GM12878 (cell line): Measurements from ENCODE around the gene AFF1. TPM values are rescaled to one million over a fixed set of nuclear protein-coding genes. Genes with fewer than 3 reads are reported as not detected.

ENCODE experiments used
- ATAC-seq: fragments of 200-7000 bp; cut with Tn5 transposase; 3 replicates; pipeline ENCODE4 v1.9.1; 2020; ENCODE audit warnings: mild to moderate bottlenecking, moderate library complexity
- BruUV-seq: library from RNA; stranded (reverse); fragments of 400-500 nt; replicated peaks from 2 replicates; lab custom pipeline; 2021; lab: Mats Ljungman, UMichigan
- CTCF ChIA-PET: fragments of 300-600 bp; sonication (Branson Sonifier 250); formaldehyde crosslinking; extraction: SDS; loops from one replicate; lab custom pipeline; 2021; ENCODE audit warnings: inconsistent platforms; lab: Yijun Ruan, JAX
- POLR2A ChIA-PET: fragments of 350-600 bp; formaldehyde crosslinking; extraction: SDS; loops from one replicate; lab custom pipeline; 2021; ENCODE audit warnings: inconsistent platforms; lab: Charles Lee
- RAD21 ChIA-PET: fragments of 300-600 bp; sonication (Branson Sonifier 250); formaldehyde crosslinking; loops from one replicate; lab custom pipeline; 2023; ENCODE audit warnings: antibody characterized with exemption; ENCODE audit not compliant: unreplicated experiment; lab: Charles Lee
- SMC1A ChIA-PET: fragments of 300-600 bp; sonication (Branson Sonifier 250); formaldehyde crosslinking; loops from one replicate; lab custom pipeline; 2023; ENCODE audit not compliant: unreplicated experiment, uncharacterized antibody; lab: Charles Lee
- DNase-seq: peaks from one replicate; pipeline ENCODE4 v3.0.0-alpha.2; 2011; ENCODE audit warnings: low read depth, low spot score
- FAIRE-seq: peaks from 3 replicates; lab custom pipeline; 2011; peaks lifted over from hg19 to GRCh38; lab: Jason Lieb, UNC
- H2AFZ ChIP-seq: 2 replicates; pipeline ENCODE4 v1.6.0; 2011; ENCODE audit warnings: low read depth, low read length, control low read depth; ENCODE audit not compliant: control insufficient read depth
- H3K27ac ChIP-seq: 2 replicates; pipeline ENCODE4 v1.5.1; 2011; ENCODE audit warnings: control low read depth; ENCODE audit not compliant: control insufficient read depth, insufficient read depth
- H3K27me3 ChIP-seq, 2 experiments: replicated peaks in 1 of 2; 2 replicates each; pipeline versions ENCODE4 v1.6.0 to v1.6.1; 2011; ENCODE audit warnings: low read length in 1 of 2; ENCODE audit not compliant: control insufficient read depth in 2 of 2, insufficient read depth in 2 of 2
- H3K36me3 ChIP-seq, 2 experiments: 2 replicates each; pipeline ENCODE4 v1.5.1; 2011; ENCODE audit warnings: low read length in 1 of 2; ENCODE audit not compliant: control insufficient read depth in 2 of 2, insufficient read depth in 2 of 2
- H3K4me1 ChIP-seq: 2 replicates; pipeline ENCODE4 v1.6.1; 2011; ENCODE audit warnings: mild to moderate bottlenecking, low read length, moderate library complexity, mixed read lengths; ENCODE audit not compliant: control insufficient read depth, insufficient read depth
- H3K4me2 ChIP-seq: 2 replicates; pipeline ENCODE4 v1.6.0; 2011; ENCODE audit warnings: control low read depth; ENCODE audit not compliant: control insufficient read depth, insufficient read depth
- H3K4me3 ChIP-seq: fragments of 200-600 bp; sonication (generic); 2 replicates; pipeline ENCODE4 v1.5.1; 2016
- H3K79me2 ChIP-seq: 2 replicates; pipeline ENCODE4 v1.6.0; 2011; ENCODE audit warnings: low read length; ENCODE audit not compliant: control insufficient read depth, insufficient read depth
- H3K9ac ChIP-seq: 2 replicates; pipeline ENCODE4 v1.8.0; 2011; ENCODE audit warnings: low read length, control low read depth, mixed read lengths; ENCODE audit not compliant: control insufficient read depth, insufficient read depth
- H3K9me3 ChIP-seq: replicated peaks from 3 replicates; pipeline ENCODE4 v1.5.1; 2011; ENCODE audit warnings: mild to moderate bottlenecking, low read length; ENCODE audit not compliant: control insufficient read depth, insufficient read depth
- H4K20me1 ChIP-seq: 2 replicates; pipeline ENCODE4 v1.6.0; 2011; ENCODE audit not compliant: control insufficient read depth, insufficient read depth
- ETV6 ChIP-seq, 2 experiments: fragments of 450-650 bp in 1 of 2; IDR thresholded peaks in 1 of 2; conservative IDR thresholded peaks in 1 of 2; 2 replicates each; pipeline ENCODE4 v1.6.1; 2014; ENCODE audit warnings: antibody characterized with exemption in 1 of 2, borderline replicate concordance in 1 of 2, low read depth in 1 of 2, mild to moderate bottlenecking in 1 of 2, moderate library complexity in 1 of 2
- HDGF ChIP-seq: fragments of 450-650 bp; IDR thresholded peaks from 2 replicates; pipeline ENCODE4 v1.6.1; 2016; ENCODE audit warnings: antibody characterized with exemption
- IRF4 ChIP-seq: IDR thresholded peaks from 2 replicates; pipeline ENCODE4 v1.6.1; 2011; ENCODE audit warnings: low read depth, low read length
- JUND ChIP-seq: IDR thresholded peaks from 2 replicates; pipeline ENCODE4 v1.6.1; 2012; ENCODE audit warnings: low read depth, mild to moderate bottlenecking, low read length, improper control_type of control experiment, moderate library complexity
- PML ChIP-seq: IDR thresholded peaks from 2 replicates; pipeline ENCODE4 v1.6.1; 2012; ENCODE audit warnings: low read length, inconsistent platforms
- RFX5 ChIP-seq: IDR thresholded peaks from 2 replicates; pipeline ENCODE4 v1.6.1; 2011; ENCODE audit warnings: low read depth, low read length, improper control_type of control experiment
- SMAD1 ChIP-seq: fragments of 450-650 bp; IDR thresholded peaks from 2 replicates; pipeline ENCODE4 v1.6.1; 2018; ENCODE audit warnings: mild to moderate bottlenecking, low read depth; ENCODE audit not compliant: partially characterized antibody
- WRNIP1 ChIP-seq: IDR thresholded peaks from 2 replicates; pipeline ENCODE4 v1.6.1; 2011; ENCODE audit warnings: low read depth, low read length, improper control_type of control experiment, borderline replicate concordance
- WGBS: methylation state at CpG from one replicate; pipeline ENCODE4 v1.1.6; 2016; ENCODE audit warnings: low lambda C conversion rate; ENCODE audit not compliant: insufficient replicate concordance, insufficient coverage; ENCODE audit errors: missing lambda C conversion rate; 5-methylcytosine and 5-hydroxymethylcytosine counted together
- in situ Hi-C: fragments of 300-500 bp; cut with MboI; formaldehyde crosslinking; loops from 9 replicates; pipeline ENCODE4 v1.14.3; 2018; ENCODE audit warnings: mixed read lengths
- intact Hi-C: fragments of 100-400 bp; cut with micrococcal nuclease; formaldehyde crosslinking; loops from one replicate; pipeline ENCODE4 v1.14.2; 2022; ENCODE audit not compliant: unreplicated experiment
- polyA plus RNA-seq, 11 experiments: library from polyadenylated mRNA; depleted of rRNA in 4 of 11; unstranded in 6 of 11; stranded (reverse) in 5 of 11; fragments of >200 nt; fragmentation: Nextera tagmentation in 4 of 11; fragmentation: Illumina TruSeq in 1 of 11; extraction: Ambion mirVana in 4 of 11; extraction: Trizol in 1 of 11; gene quantifications; 1 replicate in 1 of 11; 2 replicates in 10 of 11; pipeline versions ENCODE4 v1.2.1 to v1.2.3, GENCODE V29; 2011 to 2016; ENCODE audit warnings: inconsistent platforms in 2 of 11, missing spikeins in 2 of 11, low read depth in 1 of 11
- total RNA-seq, 4 experiments: library from RNA; depleted of rRNA in 3 of 4; stranded (reverse); fragments of >200 nt in 3 of 4; fragmentation: Illumina TruSeq in 1 of 4; extraction: Trizol in 1 of 4; gene quantifications; 2 replicates each; pipeline versions ENCODE4 v1.2.1 to v1.2.3, GENCODE V29; 2013 to 2021
- TF ChIP-seq, protein P1 (sequence below): fragments of 450-650 bp; IDR thresholded peaks from 2 replicates; pipeline ENCODE4 v1.6.1; 2017; ENCODE audit warnings: antibody characterized with exemption, mild to moderate bottlenecking, moderate library complexity
- TF ChIP-seq, protein P2 (sequence below): IDR thresholded peaks from 2 replicates; pipeline ENCODE4 v1.6.1; 2012; ENCODE audit warnings: low read depth, low read length, improper control_type of control experiment
- TF ChIP-seq, protein P3 (sequence below): fragments of 450-650 bp; IDR thresholded peaks from 2 replicates; pipeline ENCODE4 v1.6.1; 2014; ENCODE audit warnings: mild to moderate bottlenecking

Gene AFF1
- total and polyA plus RNA-seq, 10 of the 15 experiments (the other 5 are each of a cell fraction or from before 2014, with no cell fraction given) = 3.5 to 56.1 (median 21.5) TPM

DNA sequence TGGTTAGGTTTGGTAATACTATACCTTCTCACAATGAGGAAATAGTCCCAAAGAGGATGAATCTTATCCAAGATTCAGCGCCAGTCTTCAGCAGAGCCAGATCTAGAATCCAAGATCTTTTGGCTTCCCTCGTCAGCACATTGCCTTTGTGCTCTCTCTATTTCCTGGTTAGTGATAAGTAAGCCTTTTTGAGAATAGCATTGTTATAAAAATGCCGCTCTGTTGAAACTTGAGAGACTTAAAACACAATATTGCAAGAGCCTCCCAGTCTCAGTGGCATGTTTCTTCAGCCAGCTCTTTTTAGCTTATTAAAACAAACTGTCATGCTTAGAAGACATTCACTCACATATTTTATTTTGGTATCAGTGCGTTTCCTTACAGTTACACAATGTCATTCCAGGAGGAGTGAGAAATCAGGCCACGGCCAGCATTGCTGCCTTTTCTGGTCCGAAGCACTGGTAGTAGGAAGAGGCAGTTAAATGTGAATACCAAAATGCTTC, 144.2 kb downstream of the AFF1 start (continued):
- TF ChIP-seq, protein P1, sequence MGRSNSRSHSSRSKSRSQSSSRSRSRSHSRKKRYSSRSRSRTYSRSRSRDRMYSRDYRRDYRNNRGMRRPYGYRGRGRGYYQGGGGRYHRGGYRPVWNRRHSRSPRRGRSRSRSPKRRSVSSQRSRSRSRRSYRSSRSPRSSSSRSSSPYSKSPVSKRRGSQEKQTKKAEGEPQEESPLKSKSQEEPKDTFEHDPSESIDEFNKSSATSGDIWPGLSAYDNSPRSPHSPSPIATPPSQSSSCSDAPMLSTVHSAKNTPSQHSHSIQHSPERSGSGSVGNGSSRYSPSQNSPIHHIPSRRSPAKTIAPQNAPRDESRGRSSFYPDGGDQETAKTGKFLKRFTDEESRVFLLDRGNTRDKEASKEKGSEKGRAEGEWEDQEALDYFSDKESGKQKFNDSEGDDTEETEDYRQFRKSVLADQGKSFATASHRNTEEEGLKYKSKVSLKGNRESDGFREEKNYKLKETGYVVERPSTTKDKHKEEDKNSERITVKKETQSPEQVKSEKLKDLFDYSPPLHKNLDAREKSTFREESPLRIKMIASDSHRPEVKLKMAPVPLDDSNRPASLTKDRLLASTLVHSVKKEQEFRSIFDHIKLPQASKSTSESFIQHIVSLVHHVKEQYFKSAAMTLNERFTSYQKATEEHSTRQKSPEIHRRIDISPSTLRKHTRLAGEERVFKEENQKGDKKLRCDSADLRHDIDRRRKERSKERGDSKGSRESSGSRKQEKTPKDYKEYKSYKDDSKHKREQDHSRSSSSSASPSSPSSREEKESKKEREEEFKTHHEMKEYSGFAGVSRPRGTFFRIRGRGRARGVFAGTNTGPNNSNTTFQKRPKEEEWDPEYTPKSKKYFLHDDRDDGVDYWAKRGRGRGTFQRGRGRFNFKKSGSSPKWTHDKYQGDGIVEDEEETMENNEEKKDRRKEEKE = no peak
- TF ChIP-seq, all 136 proteins: peak for 0

DNA sequence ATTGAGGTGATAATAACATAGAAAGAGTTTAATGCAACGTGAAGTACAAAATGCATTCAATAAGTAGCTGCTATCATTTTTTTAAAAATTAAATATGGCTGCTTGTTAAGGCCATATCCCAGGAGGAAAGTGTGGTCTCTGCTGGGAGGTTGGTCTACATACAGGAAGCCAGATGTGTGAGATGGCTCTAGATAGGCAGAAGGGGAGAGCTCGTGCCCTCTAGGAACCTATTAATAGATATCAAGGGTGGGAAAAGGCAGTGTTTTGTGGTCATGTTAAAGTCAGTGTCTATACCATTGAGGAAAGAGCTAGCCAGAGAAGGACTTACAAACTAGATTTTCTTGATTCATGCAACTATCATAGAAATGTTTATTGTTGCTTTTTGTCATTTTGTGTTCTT, 145.2 kb downstream of the AFF1 start:
- FAIRE-seq (no peak), DNase-seq (no peak)

More for the DNA sequence above, 145.2 kb downstream of the AFF1 start:
- BruUV-seq = no TSS peak
- Histone ChIP-seq H3K4me2 (no peak overlapping the region), H4K20me1 (no peaks in the 10 kb centered on the region; the same call in 1 of the 2 replicates), H3K36me3 (peaks cover 0 to 9% of the 10 kb centered on the region in 2 experiments; a peak in 2 of 4 replicates), H3K9me3 (peaks cover 2% of the 10 kb centered on the region; the same call in 2 of the 3 replicates), H3K79me2 (peaks cover 79% of the 10 kb centered on the region), H2AFZ (no peak overlapping the region), H3K27ac (no peak overlapping the region), H3K27me3 (no peaks in the 10 kb centered on the region), H3K9ac (no peak overlapping the region), H3K4me1 (peaks cover 6% of the 10 kb centered on the region; the same call in 1 of the 2 replicates), H3K4me3 (no peak overlapping the region)
- CTCF ChIA-PET = interaction anchor here (1.1 to 3.6 kb wide), 5 partner anchors 11 to 160 kb away, joined by 3 to 33 read pairs (median 4); no protein-coding TSS in a partner anchor
- ATAC-seq = no peak
- SMC1A ChIA-PET = interaction anchor here (0.7 to 2.5 kb wide), 10 partner anchors 10 to 157 kb away, joined by 3 to 12 read pairs (median 4); no protein-coding TSS in a partner anchor
- intact Hi-C loops = no loop called here
- in situ Hi-C loops = no loop called here
- POLR2A ChIA-PET = interaction anchor here (0.6 to 1.0 kb wide), 2 partner anchors 10 to 67 kb away, joined by 7 to 11 read pairs; no protein-coding TSS in a partner anchor
- WGBS = 11% methylated on average over 2 of the region's 2 CpGs
- RAD21 ChIA-PET = interaction anchor here (0.7 to 2.1 kb wide), 3 partner anchors 26 to 157 kb away, joined by 3 to 6 read pairs (median 4); no protein-coding TSS in a partner anchor
- no peak for TF ChIP-seq RFX5
- TF ChIP-seq ETV6 (conservative IDR thresholded peaks at IDR 0.05 in 1 of 2, IDR thresholded peaks at IDR 0.05 in 1 of 2; ENCODE audit: borderline replicate concordance in 1 of 2, low read depth in 1 of 2) = no peak
- no peak for TF ChIP-seq WRNIP1
- TF ChIP-seq, protein P2, sequence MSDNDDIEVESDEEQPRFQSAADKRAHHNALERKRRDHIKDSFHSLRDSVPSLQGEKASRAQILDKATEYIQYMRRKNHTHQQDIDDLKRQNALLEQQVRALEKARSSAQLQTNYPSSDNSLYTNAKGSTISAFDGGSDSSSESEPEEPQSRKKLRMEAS = no peak
- no peak for TF ChIP-seq HDGF
- TF ChIP-seq, protein P3, sequence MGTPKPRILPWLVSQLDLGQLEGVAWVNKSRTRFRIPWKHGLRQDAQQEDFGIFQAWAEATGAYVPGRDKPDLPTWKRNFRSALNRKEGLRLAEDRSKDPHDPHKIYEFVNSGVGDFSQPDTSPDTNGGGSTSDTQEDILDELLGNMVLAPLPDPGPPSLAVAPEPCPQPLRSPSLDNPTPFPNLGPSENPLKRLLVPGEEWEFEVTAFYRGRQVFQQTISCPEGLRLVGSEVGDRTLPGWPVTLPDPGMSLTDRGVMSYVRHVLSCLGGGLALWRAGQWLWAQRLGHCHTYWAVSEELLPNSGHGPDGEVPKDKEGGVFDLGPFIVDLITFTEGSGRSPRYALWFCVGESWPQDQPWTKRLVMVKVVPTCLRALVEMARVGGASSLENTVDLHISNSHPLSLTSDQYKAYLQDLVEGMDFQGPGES = no peak
- TF ChIP-seq PML = no peak
- TF ChIP-seq SMAD1 = no peak
- TF ChIP-seq IRF4 = no peak
- no peak for TF ChIP-seq JUND
